GM12878 (cell line): ENCODE results near the gene REEP6. TPM values are rescaled to one million over a fixed set of nuclear protein-coding genes. Genes with fewer than 3 reads are reported as not detected.

Experiments
- ATAC-seq: fragments of 200-7000 bp; cut with Tn5 transposase; 3 replicates; pipeline ENCODE4 v1.9.1; 2020; ENCODE audit warnings: mild to moderate bottlenecking, moderate library complexity
- BruUV-seq: library from RNA; stranded (reverse); fragments of 400-500 nt; replicated peaks from 2 replicates; lab custom pipeline; 2021; lab: Mats Ljungman, UMichigan
- CTCF ChIA-PET: fragments of 300-600 bp; sonication (Branson Sonifier 250); formaldehyde crosslinking; extraction: SDS; loops from one replicate; lab custom pipeline; 2021; ENCODE audit warnings: inconsistent platforms; lab: Yijun Ruan, JAX
- POLR2A ChIA-PET: fragments of 350-600 bp; formaldehyde crosslinking; extraction: SDS; loops from one replicate; lab custom pipeline; 2021; ENCODE audit warnings: inconsistent platforms; lab: Charles Lee
- RAD21 ChIA-PET: fragments of 300-600 bp; sonication (Branson Sonifier 250); formaldehyde crosslinking; loops from one replicate; lab custom pipeline; 2023; ENCODE audit warnings: antibody characterized with exemption; ENCODE audit not compliant: unreplicated experiment; lab: Charles Lee
- SMC1A ChIA-PET: fragments of 300-600 bp; sonication (Branson Sonifier 250); formaldehyde crosslinking; loops from one replicate; lab custom pipeline; 2023; ENCODE audit not compliant: unreplicated experiment, uncharacterized antibody; lab: Charles Lee
- DNase-seq: peaks from one replicate; pipeline ENCODE4 v3.0.0-alpha.2; 2011; ENCODE audit warnings: low read depth, low spot score
- FAIRE-seq: peaks from 3 replicates; lab custom pipeline; 2011; peaks lifted over from hg19 to GRCh38; lab: Jason Lieb, UNC
- H2AFZ ChIP-seq: 2 replicates; pipeline ENCODE4 v1.6.0; 2011; ENCODE audit warnings: low read depth, low read length, control low read depth; ENCODE audit not compliant: control insufficient read depth
- H3K27ac ChIP-seq: 2 replicates; pipeline ENCODE4 v1.5.1; 2011; ENCODE audit warnings: control low read depth; ENCODE audit not compliant: control insufficient read depth, insufficient read depth
- H3K27me3 ChIP-seq, 2 experiments: replicated peaks in 1 of 2; 2 replicates each; pipeline versions ENCODE4 v1.6.0 to v1.6.1; 2011; ENCODE audit warnings: low read length in 1 of 2; ENCODE audit not compliant: control insufficient read depth in 2 of 2, insufficient read depth in 2 of 2
- H3K36me3 ChIP-seq, 2 experiments: 2 replicates each; pipeline ENCODE4 v1.5.1; 2011; ENCODE audit warnings: low read length in 1 of 2; ENCODE audit not compliant: control insufficient read depth in 2 of 2, insufficient read depth in 2 of 2
- H3K4me1 ChIP-seq: 2 replicates; pipeline ENCODE4 v1.6.1; 2011; ENCODE audit warnings: mild to moderate bottlenecking, low read length, moderate library complexity, mixed read lengths; ENCODE audit not compliant: control insufficient read depth, insufficient read depth
- H3K4me2 ChIP-seq: 2 replicates; pipeline ENCODE4 v1.6.0; 2011; ENCODE audit warnings: control low read depth; ENCODE audit not compliant: control insufficient read depth, insufficient read depth
- H3K4me3 ChIP-seq: fragments of 200-600 bp; sonication (generic); 2 replicates; pipeline ENCODE4 v1.5.1; 2016
- H3K79me2 ChIP-seq: 2 replicates; pipeline ENCODE4 v1.6.0; 2011; ENCODE audit warnings: low read length; ENCODE audit not compliant: control insufficient read depth, insufficient read depth
- H3K9ac ChIP-seq: 2 replicates; pipeline ENCODE4 v1.8.0; 2011; ENCODE audit warnings: low read length, control low read depth, mixed read lengths; ENCODE audit not compliant: control insufficient read depth, insufficient read depth
- H3K9me3 ChIP-seq: replicated peaks from 3 replicates; pipeline ENCODE4 v1.5.1; 2011; ENCODE audit warnings: mild to moderate bottlenecking, low read length; ENCODE audit not compliant: control insufficient read depth, insufficient read depth
- H4K20me1 ChIP-seq: 2 replicates; pipeline ENCODE4 v1.6.0; 2011; ENCODE audit not compliant: control insufficient read depth, insufficient read depth
- BHLHE40 ChIP-seq, 2 experiments: fragments of 450-650 bp in 1 of 2; IDR thresholded peaks; 2 replicates each; pipeline ENCODE4 v1.6.1; 2011 to 2017; ENCODE audit warnings: low read depth in 2 of 2, borderline replicate concordance in 1 of 2, improper control_type of control experiment in 1 of 2, low read length in 1 of 2, mild to moderate bottlenecking in 1 of 2
- CREB1 ChIP-seq: IDR thresholded peaks from 2 replicates; pipeline ENCODE4 v1.6.1; 2012; ENCODE audit warnings: low read depth, mild to moderate bottlenecking, inconsistent platforms
- EGR1 ChIP-seq, 2 experiments: IDR thresholded peaks; 1 replicate in 1 of 2; 2 replicates in 1 of 2; pipeline ENCODE4 v1.6.1; 2011 to 2012; ENCODE audit warnings: low read depth in 2 of 2, low read length in 2 of 2, borderline replicate concordance in 1 of 2, mild to moderate bottlenecking in 1 of 2, moderate library complexity in 1 of 2
- NFYB ChIP-seq: IDR thresholded peaks from 2 replicates; pipeline ENCODE4 v1.6.1; 2011; ENCODE audit warnings: low read depth, mild to moderate bottlenecking, low read length, improper control_type of control experiment, moderate library complexity; ENCODE audit not compliant: insufficient read depth
- NR2F1 ChIP-seq: fragments of 450-650 bp; conservative IDR thresholded peaks from 2 replicates; pipeline ENCODE4 v1.6.1; 2017; ENCODE audit warnings: mild to moderate bottlenecking
- PAX5 ChIP-seq: IDR thresholded peaks from 2 replicates; pipeline ENCODE4 v1.6.1; 2011; ENCODE audit warnings: low read depth, low read length, borderline replicate concordance
- RUNX3 ChIP-seq: IDR thresholded peaks from 2 replicates; pipeline ENCODE4 v1.6.1; 2012; ENCODE audit warnings: low read length, inconsistent platforms
- WGBS: methylation state at CpG from one replicate; pipeline ENCODE4 v1.1.6; 2016; ENCODE audit warnings: low lambda C conversion rate; ENCODE audit not compliant: insufficient replicate concordance, insufficient coverage; ENCODE audit errors: missing lambda C conversion rate; 5-methylcytosine and 5-hydroxymethylcytosine counted together
- in situ Hi-C: fragments of 300-500 bp; cut with MboI; formaldehyde crosslinking; loops from 9 replicates; pipeline ENCODE4 v1.14.3; 2018; ENCODE audit warnings: mixed read lengths
- intact Hi-C: fragments of 100-400 bp; cut with micrococcal nuclease; formaldehyde crosslinking; loops from one replicate; pipeline ENCODE4 v1.14.2; 2022; ENCODE audit not compliant: unreplicated experiment
- polyA plus RNA-seq, 11 experiments: library from polyadenylated mRNA; depleted of rRNA in 4 of 11; unstranded in 6 of 11; stranded (reverse) in 5 of 11; fragments of >200 nt; fragmentation: Nextera tagmentation in 4 of 11; fragmentation: Illumina TruSeq in 1 of 11; extraction: Ambion mirVana in 4 of 11; extraction: Trizol in 1 of 11; gene quantifications; 1 replicate in 1 of 11; 2 replicates in 10 of 11; pipeline versions ENCODE4 v1.2.1 to v1.2.3, GENCODE V29; 2011 to 2016; ENCODE audit warnings: inconsistent platforms in 2 of 11, missing spikeins in 2 of 11, low read depth in 1 of 11
- total RNA-seq, 4 experiments: library from RNA; depleted of rRNA in 3 of 4; stranded (reverse); fragments of >200 nt in 3 of 4; fragmentation: Illumina TruSeq in 1 of 4; extraction: Trizol in 1 of 4; gene quantifications; 2 replicates each; pipeline versions ENCODE4 v1.2.1 to v1.2.3, GENCODE V29; 2013 to 2021
- TF ChIP-seq, protein P1 (sequence below): fragments of 450-650 bp; IDR thresholded peaks from 2 replicates; pipeline ENCODE4 v1.6.1; 2017; ENCODE audit warnings: borderline replicate concordance

REEP6 gene
- total and polyA plus RNA-seq, 10 of the 15 experiments (the other 5 are each of a cell fraction or from before 2014, with no cell fraction given): 0.06 to 1.1 (median 0.39) TPM; not detected in 2

DNA sequence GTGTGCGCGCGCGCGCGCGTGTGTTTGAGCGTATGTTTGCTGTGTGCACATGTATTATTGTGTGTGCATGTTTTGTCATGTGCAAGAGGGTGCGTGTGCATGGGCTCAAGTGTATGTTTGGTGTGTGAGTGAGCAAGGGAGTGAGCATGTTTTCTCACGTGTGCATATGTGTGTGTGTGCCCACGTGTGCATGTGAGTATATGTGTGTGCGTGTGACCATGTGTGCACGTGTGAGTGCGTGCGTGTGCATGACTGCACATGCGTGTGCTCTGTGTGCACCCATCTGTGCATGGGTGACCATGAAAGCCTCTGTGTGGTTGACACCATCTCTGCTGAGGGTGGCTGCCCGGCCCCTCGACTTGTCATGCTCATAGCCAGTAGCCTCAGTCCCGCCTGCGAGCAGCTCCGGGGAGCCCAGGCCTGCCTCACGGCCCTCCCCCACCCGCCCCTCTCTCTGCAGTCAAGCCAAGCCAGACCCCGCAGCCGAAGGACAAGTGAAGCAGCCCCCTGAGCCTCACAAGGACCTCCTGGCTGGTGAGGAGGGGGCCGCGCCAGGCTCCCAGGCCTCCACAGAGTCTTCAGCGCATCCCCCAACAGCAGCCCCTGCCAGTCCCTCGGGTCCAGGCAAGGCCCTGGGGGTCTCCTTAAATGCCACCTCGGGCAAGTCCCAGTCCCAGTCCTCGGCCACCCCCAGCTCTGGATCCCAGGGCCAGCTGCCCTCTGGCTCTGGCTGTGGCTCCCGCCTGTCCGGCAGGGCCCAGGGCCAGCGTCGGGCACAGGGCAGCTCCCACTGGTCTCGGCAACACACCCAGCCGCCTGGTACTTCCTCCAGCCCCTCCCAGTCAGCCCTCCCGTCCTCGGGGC lies 6.0 kb downstream of the REEP6 start:
- ChIA-PET SMC1A (no interaction called here), RAD21 (no interaction called here), CTCF (interaction anchor here (1.2 kb wide), 1 partner anchor 12 kb away, joined by 5 read pairs; no protein-coding TSS in a partner anchor), POLR2A (no interaction called here)
- H3K36me3 ChIP-seq: no peaks in the 10 kb centered on the region
- 39% methylated on average over 30 of the region's 39 CpGs for whole genome bisulfite sequencing
- no peak overlapping the region for H2AFZ ChIP-seq
- H3K9me3 ChIP-seq: no peaks in the 10 kb centered on the region
- TF ChIP-seq CREB1 (no peak), RUNX3 (no peak), BHLHE40 (IDR thresholded peaks at IDR 0.05; ENCODE audit: borderline replicate concordance in 1 of 2, low read depth in 2 of 2, low read length in 1 of 2) (peak; percentile 15 to 84; a peak in 2 of 4 replicates), NR2F1 (no peak), NFYB (no peak), PAX5 (peak; percentile 65; the same call in 1 of the 2 replicates), EGR1 (IDR thresholded peaks at IDR 0.05; ENCODE audit: borderline replicate concordance in 1 of 2, low read depth in 2 of 2, low read length in 2 of 2) (no peak)
- TF ChIP-seq, protein P1, sequence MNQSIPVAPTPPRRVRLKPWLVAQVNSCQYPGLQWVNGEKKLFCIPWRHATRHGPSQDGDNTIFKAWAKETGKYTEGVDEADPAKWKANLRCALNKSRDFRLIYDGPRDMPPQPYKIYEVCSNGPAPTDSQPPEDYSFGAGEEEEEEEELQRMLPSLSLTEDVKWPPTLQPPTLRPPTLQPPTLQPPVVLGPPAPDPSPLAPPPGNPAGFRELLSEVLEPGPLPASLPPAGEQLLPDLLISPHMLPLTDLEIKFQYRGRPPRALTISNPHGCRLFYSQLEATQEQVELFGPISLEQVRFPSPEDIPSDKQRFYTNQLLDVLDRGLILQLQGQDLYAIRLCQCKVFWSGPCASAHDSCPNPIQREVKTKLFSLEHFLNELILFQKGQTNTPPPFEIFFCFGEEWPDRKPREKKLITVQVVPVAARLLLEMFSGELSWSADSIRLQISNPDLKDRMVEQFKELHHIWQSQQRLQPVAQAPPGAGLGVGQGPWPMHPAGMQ: no peak
- ATAC-seq (peak; percentile 32; the same call in 1 of the 3 replicates), DNase-seq (no peak), FAIRE-seq (no peak)
- H3K27ac ChIP-seq: no peak overlapping the region
- no peak overlapping the region for H3K9ac ChIP-seq
- H4K20me1 ChIP-seq: no peaks in the 10 kb centered on the region
- intact Hi-C loops: no loop called here
- in situ Hi-C loops: no loop called here
- no peaks in the 10 kb centered on the region for H3K27me3 ChIP-seq
- no peak overlapping the region for H3K4me3 ChIP-seq
- no peaks in the 10 kb centered on the region for H3K79me2 ChIP-seq
- no peak overlapping the region for H3K4me2 ChIP-seq
- H3K4me1 ChIP-seq: no peaks in the 10 kb centered on the region
- BruUV-seq: no TSS peak
